Measurements from ENCODE around the gene ZDHHC16. TPM values are rescaled to one million over a fixed set of nuclear protein-coding genes. Genes with fewer than 3 reads are reported as not detected.

Gene ZDHHC16

Small RNAs within 50 kb of the gene (small RNA-seq; reads per million reads assigned to genes)
- not detected for gene RF00019 (ENCODE audit: insufficient read depth)

Measured in mesendoderm (in vitro differentiated cells).